HG02981 (cell line): ENCODE measurements around the gene SLC5A10.
A peak's percentile ranks its signal among the peaks of the same experiment; 100 is the strongest.
"Not testable (repeated sequence)": the region's sequence is repeated elsewhere in the genome, so short reads cannot be mapped to it uniquely, and the experiment has no call there.

ENCODE experiments used
- ATAC-seq: cut with Tn5 transposase; IDR thresholded peaks from one replicate; pipeline ENCODE4 v1.9.1; 2021; ENCODE audit warnings: mild to moderate bottlenecking, moderate library complexity; ENCODE audit not compliant: unreplicated experiment

SLC5A10 gene

DNA sequence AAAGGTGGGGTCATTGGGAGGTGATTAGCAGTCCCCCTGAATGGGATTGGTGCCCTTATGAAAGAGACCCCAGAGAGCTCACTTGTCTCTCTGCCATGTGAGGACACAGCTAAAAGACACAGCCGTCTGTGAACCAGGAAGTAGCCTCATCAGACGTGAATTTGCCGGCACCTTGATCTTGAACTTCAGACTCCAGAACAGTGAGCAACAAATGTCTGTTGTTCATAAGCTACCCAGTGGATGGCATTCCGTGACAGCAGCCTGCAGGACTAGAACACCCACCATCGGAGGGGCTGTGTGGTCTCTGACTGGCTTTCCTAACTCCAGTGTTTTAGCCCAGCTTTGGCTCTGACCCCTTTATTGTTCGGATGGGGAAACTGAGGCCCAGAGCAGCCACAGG lies 85.6 kb downstream of the SLC5A10 start:
- ATAC-seq: not testable (repeated sequence)

DNA sequence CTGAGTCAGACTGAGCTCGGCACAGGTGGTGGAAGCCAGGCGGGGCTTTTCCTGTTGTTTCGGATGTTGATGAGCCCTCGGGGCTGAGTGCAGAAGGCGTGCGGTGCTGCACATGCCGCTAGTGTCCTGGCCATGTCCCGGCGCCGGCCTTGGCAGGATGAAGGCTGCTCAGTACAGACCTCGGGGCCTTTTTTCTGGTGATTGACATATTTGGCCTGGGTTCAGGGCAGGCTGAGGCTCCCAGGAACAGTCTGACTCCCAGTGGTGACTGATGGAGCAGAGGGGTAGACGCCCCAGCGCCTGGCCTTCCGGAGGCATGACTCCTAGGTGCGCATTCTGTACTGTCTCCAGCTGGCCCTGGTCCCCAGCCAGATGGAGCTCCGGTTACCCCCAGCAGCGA lies 86.0 kb downstream of the SLC5A10 start:
- not testable (repeated sequence) for ATAC-seq

DNA sequence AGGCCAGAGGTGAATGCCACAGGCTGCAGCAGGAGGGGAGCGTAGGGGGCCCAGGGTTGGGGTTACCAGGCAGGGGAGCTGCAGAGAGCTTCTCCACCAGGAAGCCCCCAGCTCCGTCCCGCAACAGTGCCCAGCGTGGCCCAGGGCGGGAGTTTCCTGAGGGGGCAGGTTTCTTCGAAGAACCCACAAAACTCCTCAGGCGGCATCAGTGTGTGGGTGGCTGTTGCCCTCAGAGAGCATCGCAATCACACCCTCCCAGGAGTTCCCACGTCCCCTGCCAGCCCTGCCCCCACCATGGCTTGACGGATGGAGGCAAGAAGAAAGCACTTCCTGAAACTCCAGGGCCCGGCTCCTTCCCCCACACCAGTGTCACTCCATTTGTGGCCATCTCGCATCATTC lies 86.8 kb downstream of the SLC5A10 start:
- not testable (repeated sequence) for ATAC-seq

DNA sequence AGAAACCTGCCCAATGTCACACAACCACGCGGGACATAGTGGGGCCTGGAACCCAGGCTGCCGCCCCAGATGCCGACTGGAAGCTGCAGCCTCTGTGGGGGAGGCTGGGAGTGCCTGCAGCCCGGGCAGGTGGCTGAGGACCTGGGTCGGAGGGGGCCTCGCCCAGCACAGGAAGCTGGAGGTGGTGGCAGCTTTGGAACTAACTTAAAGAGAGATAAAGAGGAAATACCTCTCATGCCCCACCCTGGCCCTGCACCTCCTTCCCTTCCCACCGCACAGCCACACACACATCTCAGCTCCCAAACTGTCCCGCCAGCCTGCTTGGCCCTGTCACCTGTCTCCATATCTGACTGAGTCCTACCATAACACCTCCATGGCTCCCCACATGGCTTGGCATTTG lies 88.4 kb downstream of the SLC5A10 start:
- ATAC-seq: not testable (repeated sequence)

DNA sequence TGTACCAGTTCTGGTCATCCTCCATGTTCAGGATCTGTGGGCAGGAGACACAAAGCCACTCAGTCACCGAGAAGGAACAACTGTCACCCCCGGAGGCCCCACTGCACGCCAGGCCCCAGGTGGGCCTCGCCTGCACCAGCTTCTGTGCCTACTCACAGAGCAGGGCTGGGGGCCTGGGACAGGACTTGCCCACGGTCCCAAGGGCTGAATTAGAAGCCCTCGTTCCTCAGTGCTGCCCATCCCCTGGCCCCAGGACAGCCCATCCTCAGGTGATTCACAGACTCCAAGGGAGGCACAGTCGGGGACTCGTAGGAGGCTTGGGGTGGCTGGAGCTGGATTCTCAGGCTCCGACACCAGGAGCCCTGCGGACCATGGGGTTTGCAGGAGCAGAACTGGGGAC lies 89.9 kb downstream of the SLC5A10 start:
- not testable (repeated sequence) for ATAC-seq

DNA sequence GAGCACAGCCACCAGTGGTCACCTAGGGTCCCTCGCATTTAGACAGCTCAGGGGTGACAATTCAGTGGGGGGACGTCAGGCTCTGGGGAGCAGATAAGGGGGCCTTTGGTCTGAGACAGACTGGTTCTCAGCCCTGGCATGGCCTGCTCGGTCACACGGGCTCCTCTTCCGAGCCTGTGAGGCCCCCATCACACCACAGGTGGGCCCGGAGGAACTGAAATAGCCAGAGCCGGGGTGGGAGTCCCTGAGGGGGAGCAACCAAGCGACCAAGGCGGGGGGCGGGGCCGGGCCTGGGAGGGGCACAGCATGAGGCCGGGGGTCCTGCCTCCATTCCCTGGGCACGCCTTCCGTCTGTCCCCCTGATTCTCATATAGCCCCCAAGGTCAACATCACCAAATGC lies 90.4 kb downstream of the SLC5A10 start:
- not testable (repeated sequence) for ATAC-seq

DNA sequence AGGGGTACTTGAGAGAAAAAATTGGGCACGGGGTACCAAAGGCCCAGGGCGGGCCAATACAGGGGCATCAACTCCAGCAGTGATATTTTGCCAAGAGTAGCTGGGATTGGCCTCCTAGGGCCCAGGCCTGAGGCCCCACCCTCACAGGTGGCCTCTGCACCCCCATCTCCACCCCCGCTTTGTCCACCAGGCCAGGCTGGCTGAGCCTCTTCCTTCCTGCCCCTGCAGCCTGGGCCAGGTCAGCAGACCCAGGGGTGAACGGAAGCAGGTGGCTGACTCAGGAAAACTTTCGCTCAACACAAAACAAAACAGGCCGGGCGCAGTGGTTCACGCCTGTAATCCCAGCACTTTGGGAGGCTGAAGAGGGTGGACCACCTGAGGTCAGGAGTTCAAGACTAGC lies 91.1 kb downstream of the SLC5A10 start:
- ATAC-seq: not testable (repeated sequence)

DNA sequence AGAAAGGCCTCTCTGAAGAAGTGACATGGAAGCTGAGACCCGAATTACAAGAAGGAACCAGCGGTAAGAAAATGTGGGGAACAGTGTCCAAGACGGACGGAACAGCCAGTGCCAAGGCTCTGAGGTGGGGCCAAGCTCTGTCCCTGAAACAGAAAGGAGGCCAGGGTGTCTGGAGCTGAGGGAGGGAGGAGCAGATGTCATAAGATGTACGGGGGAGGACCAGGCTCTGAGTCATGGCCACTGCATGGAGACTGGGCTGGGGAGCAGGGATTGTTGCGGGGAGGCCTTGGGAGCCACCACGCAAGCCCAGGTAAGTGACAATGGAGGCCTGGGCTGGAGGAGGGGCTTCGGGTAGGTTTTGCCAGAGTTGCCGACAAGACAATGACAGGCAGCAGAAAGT lies 92.7 kb downstream of the SLC5A10 start:
- not testable (repeated sequence) for ATAC-seq

DNA sequence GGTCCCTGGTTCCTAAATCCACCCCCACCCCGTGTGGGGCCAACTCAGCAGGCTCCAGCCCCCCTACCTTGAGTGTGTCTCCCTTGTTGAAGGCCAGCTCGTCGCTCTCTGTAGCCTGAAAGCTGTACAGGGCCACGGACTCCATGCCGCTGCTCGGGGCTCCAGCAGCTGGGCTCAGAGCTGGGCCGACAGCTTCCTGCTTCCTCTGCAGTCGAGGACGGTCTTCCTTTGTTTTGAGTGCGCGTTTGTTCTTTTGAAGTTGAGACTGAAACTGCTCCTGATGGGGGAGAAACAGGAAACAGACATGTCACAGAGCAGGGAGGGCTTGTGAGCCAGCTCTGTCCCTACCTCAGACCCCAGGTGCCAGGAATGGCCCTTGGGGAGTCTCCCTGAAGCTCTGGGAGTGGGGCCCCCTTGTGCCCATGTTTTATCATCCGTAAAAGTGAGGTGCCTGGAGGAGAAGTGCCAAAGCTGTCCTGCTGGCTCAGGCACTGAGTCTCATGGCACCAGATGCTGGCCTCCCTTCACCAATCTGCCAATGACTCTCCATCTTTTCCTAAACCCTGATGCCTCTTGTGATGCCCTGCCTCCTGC lies 94.9 kb downstream of the SLC5A10 start, which contains the start of gene GRAP:
TSS of gene GRAP (minus strand) at position 176 of the 594 bp plus-strand sequence. CDS start at position 145, 31 bp downstream.
- not testable (repeated sequence) for ATAC-seq

DNA sequence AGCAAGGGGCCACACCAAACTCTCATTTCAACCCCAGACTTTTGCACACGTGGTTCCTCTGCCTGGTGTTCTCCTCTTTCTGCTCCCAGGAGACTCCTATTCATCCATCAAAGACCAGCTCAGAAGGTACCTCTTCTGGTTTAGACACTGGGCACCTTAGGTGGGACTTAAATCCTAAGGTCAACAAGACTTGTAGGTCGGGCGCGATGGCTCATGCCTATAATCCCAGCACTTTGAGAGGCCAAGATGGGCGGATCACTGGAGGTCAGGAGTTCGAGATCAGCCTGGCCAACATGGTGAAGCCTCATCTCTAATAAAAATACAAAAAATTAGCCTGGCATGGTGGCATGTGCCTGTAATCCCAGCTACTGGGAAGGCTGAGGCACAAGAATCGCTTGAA lies 95.5 kb downstream of the SLC5A10 start:
- ATAC-seq: not testable (repeated sequence)

DNA sequence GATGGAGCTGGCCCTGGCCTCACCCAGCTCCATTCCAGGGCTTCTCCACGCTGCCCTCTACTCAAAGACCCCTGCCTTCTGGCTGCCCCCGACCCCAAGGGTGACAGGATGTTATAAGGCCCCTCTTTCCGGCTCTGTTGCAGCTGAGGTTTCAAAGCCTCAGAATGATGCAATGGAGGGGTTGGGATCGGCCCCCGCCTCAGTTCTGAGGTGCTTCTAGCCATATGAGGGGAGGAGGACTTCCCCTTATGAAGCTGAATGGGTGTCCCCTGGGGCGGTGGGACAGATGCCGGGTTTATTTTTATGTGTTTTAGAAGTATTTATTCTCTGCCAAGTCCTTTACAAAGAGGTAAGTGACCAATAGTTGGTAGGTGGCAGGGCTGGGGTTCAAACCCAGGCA lies 96.9 kb downstream of the SLC5A10 start:
- ATAC-seq: not testable (repeated sequence)

DNA sequence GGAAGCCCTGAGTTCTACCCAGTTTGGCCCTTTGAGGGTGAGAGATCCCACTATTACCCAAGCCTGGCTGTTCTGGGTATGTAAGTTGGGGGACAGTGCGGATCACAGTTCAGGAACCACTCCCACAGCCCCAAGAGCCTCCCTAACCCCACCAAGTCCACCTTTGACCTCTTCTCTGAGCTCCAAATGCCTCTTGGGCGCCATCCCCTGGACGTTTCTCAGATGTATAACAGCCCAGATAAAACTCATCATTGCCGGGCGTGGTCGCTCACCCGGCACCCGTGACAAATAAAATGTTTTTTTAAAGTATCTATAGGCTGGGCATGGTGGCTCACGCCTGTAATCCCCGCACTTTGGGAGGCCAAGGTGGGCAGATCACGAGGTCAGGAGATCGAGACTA lies 103.5 kb downstream of the SLC5A10 start:
- ATAC-seq: not testable (repeated sequence)

DNA sequence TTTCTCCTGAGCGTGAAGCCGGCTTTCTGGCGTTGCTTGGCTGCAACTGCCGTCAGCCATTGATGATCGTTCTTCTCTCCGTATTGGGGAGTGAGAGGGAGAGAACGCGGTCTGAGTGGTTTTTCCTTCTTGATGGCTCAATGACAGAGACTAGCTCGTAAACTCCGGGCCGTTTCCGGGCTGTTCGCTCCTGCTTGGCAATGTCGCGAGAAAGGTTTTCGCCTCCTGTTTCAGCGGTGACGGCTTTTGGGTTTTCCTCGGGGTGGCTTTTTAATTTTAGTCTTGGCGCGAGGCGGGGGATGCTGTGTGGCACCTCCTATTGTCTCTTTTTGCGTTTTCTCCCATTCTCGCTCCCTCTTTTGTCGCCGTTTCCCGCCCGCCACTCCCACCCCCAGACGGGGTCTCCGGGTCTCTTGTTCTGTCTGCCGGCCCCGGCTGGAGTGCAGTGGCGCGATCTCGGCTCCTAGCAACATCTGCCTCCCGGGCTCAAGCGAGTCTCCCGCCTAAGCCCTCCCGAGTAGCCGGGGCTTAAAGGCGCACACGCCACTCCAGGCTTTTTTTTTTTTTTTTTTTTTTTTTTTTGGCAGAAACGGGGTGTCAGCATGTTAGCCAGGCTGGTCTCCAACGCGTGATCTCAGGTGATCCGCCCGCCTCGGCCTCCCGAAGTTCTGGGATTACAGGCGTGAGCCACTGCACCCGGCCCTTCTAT lies 110.2 kb downstream of the SLC5A10 start:
- ATAC-seq: not testable (repeated sequence)

DNA sequence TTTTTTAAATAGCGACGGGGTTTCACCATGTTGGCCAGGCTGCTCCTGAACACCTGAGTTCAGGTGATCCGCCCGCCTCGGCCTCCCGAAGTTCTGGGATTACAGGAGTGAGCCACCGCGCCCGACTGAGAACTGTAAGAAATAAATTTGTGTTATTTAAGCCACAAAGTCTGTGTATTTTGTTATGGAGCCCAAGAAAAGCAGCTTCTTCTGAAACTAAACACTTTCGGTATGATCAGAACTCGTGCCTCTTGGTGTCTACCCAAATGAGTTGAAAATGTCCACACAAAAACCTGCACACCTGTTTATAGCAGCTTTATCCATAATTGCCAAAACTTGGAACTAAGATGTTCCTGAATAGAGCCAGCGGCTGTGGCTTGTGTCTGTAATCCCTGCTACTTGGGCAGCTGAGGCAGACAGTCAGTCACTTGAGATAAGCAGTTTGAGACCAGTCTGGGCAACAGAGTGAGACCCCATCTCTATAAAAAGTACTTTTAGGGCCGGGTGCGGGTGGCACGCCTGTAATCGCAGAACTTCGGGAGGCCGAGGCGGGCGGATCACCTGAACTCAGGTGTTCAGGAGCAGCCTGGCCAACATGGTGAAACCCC lies 110.9 kb downstream of the SLC5A10 start:
- not testable (repeated sequence) for ATAC-seq

DNA sequence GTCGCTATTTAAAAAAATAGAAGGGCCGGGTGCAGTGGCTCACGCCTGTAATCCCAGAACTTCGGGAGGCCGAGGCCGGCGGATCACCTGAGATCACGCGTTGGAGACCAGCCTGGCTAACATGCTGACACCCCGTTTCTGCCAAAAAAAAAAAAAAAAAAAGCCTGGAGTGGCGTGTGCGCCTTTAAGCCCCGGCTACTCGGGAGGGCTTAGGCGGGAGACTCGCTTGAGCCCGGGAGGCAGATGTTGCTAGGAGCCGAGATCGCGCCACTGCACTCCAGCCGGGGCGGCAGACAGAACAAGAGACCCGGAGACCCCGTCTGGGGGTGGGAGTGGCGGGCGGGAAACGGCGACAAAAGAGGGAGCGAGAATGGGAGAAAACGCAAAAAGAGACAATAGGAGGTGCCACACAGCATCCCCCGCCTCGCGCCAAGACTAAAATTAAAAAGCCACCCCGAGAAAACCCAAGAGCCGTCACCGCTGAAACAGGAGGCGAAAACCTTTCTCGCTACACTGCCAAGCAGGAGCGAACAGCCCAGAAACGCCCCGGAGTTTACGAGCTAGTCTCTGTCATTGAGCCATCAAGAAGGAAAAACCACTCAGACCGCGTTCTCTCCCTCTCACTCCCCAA lies 111.5 kb downstream of the SLC5A10 start:
- ATAC-seq: not testable (repeated sequence)

DNA sequence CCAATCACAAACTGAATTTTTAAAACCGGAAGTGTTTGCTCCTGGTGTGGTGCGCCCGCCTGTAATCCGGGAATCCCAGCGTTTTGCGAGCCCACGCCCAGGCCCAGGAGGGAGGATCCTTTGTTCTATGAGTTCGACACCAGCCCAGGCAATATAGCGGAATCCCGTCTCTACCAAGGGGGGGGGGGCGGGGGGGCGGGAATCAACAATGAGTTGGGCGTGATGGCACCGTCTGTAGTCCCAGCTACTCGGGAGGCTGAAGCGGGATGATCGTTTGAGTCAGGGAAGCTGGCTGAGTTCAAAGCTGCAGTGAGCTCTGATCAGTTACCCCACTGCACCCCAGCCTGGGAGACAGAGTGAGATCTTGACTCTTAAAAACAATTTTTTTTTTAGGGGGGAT lies 112.4 kb downstream of the SLC5A10 start:
- not testable (repeated sequence) for ATAC-seq

DNA sequence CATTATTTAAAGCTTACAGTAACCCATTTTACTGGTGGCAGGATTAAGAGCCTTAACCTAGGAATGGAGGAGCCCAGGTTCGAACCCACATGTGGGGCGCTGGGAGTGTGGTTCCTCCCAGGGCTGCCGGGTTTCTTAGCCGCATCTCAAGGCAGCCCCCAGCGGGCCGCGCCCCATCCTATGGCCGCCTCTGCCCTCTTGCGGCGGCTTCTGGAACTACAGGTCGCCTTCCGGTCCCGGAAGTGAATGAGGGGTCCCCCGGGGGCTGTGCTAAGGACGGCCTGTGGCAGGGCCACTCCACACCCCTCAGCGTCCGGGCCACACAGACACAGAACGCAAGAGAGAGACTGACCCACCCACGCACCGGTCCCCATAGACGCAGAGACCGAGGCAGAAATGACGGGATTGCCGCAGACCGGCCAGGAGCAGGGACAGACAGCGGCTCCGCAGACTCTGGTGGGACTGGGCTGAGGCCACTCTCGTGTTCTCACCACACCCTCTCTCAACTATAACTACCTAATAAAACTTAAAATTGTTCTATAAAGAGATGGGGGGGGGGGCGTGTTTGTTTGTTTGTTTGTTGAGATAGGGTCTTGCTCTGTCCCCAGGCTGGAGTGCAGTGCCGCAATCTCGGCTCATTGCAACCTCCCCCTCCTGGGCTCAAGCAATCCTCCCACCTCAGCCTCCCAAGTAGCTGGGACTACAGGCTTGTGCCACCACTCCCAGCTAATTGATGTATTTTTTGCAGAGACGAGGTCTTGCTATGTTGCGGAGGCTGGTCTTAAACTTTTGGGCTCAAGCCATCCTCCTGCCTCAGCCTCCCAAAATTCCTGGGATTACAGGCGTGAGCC lies 118.6 kb downstream of the SLC5A10 start:
- peak; percentile 48 for ATAC-seq
